GM23248 (cell line): Measurements from ENCODE around the gene LRCOL1. TPM values are rescaled to one million over a fixed set of nuclear protein-coding genes. Genes with fewer than 3 reads are reported as not detected.

Experiments used
- DNase-seq: peaks from one replicate; pipeline ENCODE4 v3.0.0-alpha.2; 2015
- H2AFZ ChIP-seq: fragments of 200-600 bp; sonication (generic); 2 replicates; pipeline ENCODE4 v1.6.1; 2016; ENCODE audit warnings: antibody characterized with exemption
- H3F3A ChIP-seq: fragments of 200-600 bp; sonication (generic); 2 replicates; pipeline ENCODE4 v1.6.1; 2016; ENCODE audit warnings: mild to moderate bottlenecking, antibody characterized with exemption, mixed run types; ENCODE audit not compliant: insufficient read depth
- H3K27ac ChIP-seq: fragments of 200-600 bp; sonication (generic); 2 replicates; pipeline ENCODE4 v1.5.1; 2016; ENCODE audit warnings: mild to moderate bottlenecking
- H3K27me3 ChIP-seq: fragments of 200-600 bp; sonication (generic); replicated peaks from 2 replicates; pipeline ENCODE4 v1.6.1; 2016; ENCODE audit warnings: mild to moderate bottlenecking; ENCODE audit not compliant: insufficient read depth
- H3K36me3 ChIP-seq: fragments of 200-600 bp; sonication (generic); 2 replicates; pipeline ENCODE4 v1.6.1; 2016; ENCODE audit warnings: low read depth, mild to moderate bottlenecking
- H3K4me1 ChIP-seq: fragments of 200-600 bp; sonication (generic); 2 replicates; pipeline ENCODE4 v1.6.1; 2016; ENCODE audit warnings: mild to moderate bottlenecking; ENCODE audit not compliant: insufficient read depth
- H3K4me2 ChIP-seq: fragments of 200-600 bp; sonication (generic); one replicate; pipeline ENCODE4 v1.6.1; 2016; ENCODE audit warnings: mild to moderate bottlenecking; ENCODE audit not compliant: unreplicated experiment
- H3K4me3 ChIP-seq: fragments of 200-600 bp; sonication (generic); 2 replicates; pipeline ENCODE4 v1.5.1; 2016; ENCODE audit warnings: mild to moderate bottlenecking
- H3K79me2 ChIP-seq: fragments of 200-600 bp; sonication (generic); 2 replicates; pipeline ENCODE4 v1.6.1; 2016; ENCODE audit warnings: mild to moderate bottlenecking; ENCODE audit not compliant: insufficient read depth
- H3K9ac ChIP-seq: fragments of 200-600 bp; sonication (generic); 2 replicates; pipeline ENCODE4 v1.6.1; 2016; ENCODE audit warnings: mild to moderate bottlenecking
- H3K9me2 ChIP-seq: fragments of 200-600 bp; sonication (generic); 2 replicates; pipeline ENCODE4 v1.6.1; 2016; ENCODE audit warnings: mixed run types, mild to moderate bottlenecking, moderate library complexity; ENCODE audit not compliant: insufficient read depth
- H3K9me3 ChIP-seq: fragments of 200-600 bp; sonication (generic); one replicate; pipeline ENCODE4 v1.6.1; 2017; ENCODE audit warnings: low read depth
- H4K20me1 ChIP-seq: fragments of 200-600 bp; sonication (generic); 2 replicates; pipeline ENCODE4 v1.6.0; 2016; ENCODE audit not compliant: insufficient read depth
- EZH2 ChIP-seq: fragments of 200-600 bp; sonication (generic); IDR thresholded peaks from 2 replicates; pipeline ENCODE4 v1.6.1; 2018; ENCODE audit warnings: antibody characterized with exemption, mild to moderate bottlenecking; ENCODE audit not compliant: insufficient read depth, poor library complexity, severe bottlenecking
- EZH2phosphoT487 ChIP-seq: fragments of 200-600 bp; sonication (generic); IDR thresholded peaks from 2 replicates; pipeline ENCODE4 v1.6.1; 2018; ENCODE audit warnings: antibody characterized with exemption, moderate library complexity, mild to moderate bottlenecking, low read depth; ENCODE audit not compliant: insufficient read depth
- WGBS, 2 experiments: methylation state at CpG; one replicate each; pipeline ENCODE4 v1.1.6; 2015 to 2017; ENCODE audit warnings: low lambda C conversion rate in 2 of 2, low coverage in 1 of 2; ENCODE audit errors: missing lambda C conversion rate in 2 of 2; 5-methylcytosine and 5-hydroxymethylcytosine counted together
- in situ Hi-C: fragments of 300-500 bp; cut with MboI; formaldehyde crosslinking; loops from 2 replicates; pipeline ENCODE4 v1.15.0; 2020
- polyA plus RNA-seq: library from polyadenylated mRNA; unstranded; fragments of >200 nt; fragmentation: Nextera tagmentation; extraction: Ambion mirVana; gene quantifications from 2 replicates; pipeline ENCODE4 v1.2.1, GENCODE V29; 2016
- total RNA-seq: library from RNA; depleted of rRNA; stranded (reverse); fragments of >200 nt; shearing (Covaris generic); gene quantifications from 2 replicates; pipeline ENCODE4 v1.2.3, GENCODE V29; 2014

Gene LRCOL1
- total and polyA plus RNA-seq, 2 experiments from 2014 or later, result not detected

DNA sequence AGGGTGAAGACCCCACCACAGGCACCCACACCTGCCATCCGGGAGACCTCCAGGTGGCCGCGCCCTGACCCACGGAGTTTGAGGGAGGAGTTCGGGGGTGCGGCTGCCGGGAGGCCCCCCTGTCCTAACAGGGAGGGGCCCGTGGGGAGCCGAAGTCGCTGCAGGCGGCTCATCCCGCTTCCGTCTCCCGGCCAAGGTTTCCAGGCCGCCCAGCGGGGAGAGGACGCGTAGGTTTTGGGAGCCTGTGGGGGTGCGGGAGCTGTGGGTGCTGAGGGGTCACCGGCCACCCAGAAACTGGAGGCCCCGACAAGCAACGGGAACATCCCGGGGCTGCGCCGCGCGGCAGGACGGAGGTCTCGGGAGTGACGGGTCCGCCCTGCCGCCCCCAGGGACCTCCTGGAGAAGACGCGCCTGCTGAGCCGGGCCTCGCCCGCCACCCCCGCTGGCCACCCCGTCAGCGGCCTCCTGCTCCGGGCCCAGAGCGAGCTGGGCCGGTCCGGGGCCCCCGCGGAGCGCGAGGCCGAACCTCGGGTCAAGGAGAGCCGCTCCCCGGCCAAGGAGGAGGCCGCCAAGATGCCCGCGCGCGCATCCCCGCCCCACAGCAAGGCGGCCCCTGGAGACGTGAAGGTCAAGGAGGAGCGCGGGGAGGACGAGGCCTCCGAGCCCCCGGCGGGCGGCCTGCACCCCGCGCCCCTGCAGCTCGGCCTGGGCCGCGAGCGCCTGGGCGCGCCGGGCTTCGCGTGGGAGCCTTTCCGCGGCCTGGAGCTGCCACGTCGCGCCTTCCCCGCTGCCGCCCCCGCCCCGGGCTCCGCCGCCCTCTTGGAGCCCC, 27.6 kb downstream of the LRCOL1 start:
- H3K27me3 ChIP-seq, result no peaks in the 10 kb centered on the region
- TF ChIP-seq EZH2 (no peak), EZH2phosphoT487 (no peak)
- no peak overlapping the region for H3K27ac ChIP-seq
- no peak overlapping the region for H3K4me2 ChIP-seq
- H2AFZ ChIP-seq, result no peak overlapping the region
- DNase-seq, result no peak
- H3K9ac ChIP-seq, result no peak overlapping the region
- no peaks in the 10 kb centered on the region for H3F3A ChIP-seq
- H3K9me3 ChIP-seq, result no peaks in the 10 kb centered on the region
- H3K4me3 ChIP-seq, result no peak overlapping the region
- H3K4me1 ChIP-seq, result no peaks in the 10 kb centered on the region
- no peaks in the 10 kb centered on the region for H4K20me1 ChIP-seq
- in situ Hi-C loops, result no loop called here
- no peaks in the 10 kb centered on the region for H3K9me2 ChIP-seq
- WGBS, 2 experiments, result 91 to 95% methylated on average over 32 to 88 of the region's 89 CpGs
- H3K79me2 ChIP-seq, result no peaks in the 10 kb centered on the region
- no peaks in the 10 kb centered on the region for H3K36me3 ChIP-seq

DNA sequence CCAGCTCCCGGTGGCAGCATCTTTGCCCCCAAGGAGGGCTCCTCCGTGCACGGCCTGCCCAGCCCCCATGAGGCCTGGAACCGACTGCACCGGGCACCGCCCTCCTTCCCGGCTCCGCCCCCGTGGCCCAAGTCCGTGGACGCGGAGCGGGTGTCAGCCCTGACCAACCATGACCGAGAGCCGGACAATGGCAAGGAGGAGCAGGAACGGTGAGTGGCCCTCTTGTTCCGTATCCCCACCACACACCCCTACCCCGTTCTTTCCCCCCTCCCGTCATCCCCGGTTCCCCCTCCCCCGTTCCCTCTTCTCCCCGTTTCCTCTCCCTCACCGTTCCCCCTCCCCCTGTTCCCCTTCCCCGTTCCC, 28.3 kb downstream of the LRCOL1 start:
- in situ Hi-C loops, result no loop called here
- WGBS, 2 experiments, result 78 to 85% methylated on average over 8 to 24 of the region's 24 CpGs
- no peaks in the 10 kb centered on the region for H4K20me1 ChIP-seq
- no peak for TF ChIP-seq EZH2phosphoT487
- no peak for TF ChIP-seq EZH2
- no peak overlapping the region for H3K9ac ChIP-seq
- H3K9me2 ChIP-seq, result no peaks in the 10 kb centered on the region
- no peaks in the 10 kb centered on the region for H3K9me3 ChIP-seq
- H3F3A ChIP-seq, result no peaks in the 10 kb centered on the region
- no peaks in the 10 kb centered on the region for H3K27me3 ChIP-seq
- H3K36me3 ChIP-seq, result no peaks in the 10 kb centered on the region
- no peak overlapping the region for H3K4me2 ChIP-seq
- no peak overlapping the region for H2AFZ ChIP-seq
- no peak for DNase-seq
- H3K4me1 ChIP-seq, result no peaks in the 10 kb centered on the region
- no peak overlapping the region for H3K4me3 ChIP-seq
- H3K79me2 ChIP-seq, result no peaks in the 10 kb centered on the region
- no peak overlapping the region for H3K27ac ChIP-seq

GRCh38 chr12:132581348-132582057, 28.9 kb downstream of the LRCOL1 start:
- Histone ChIP-seq H3K27me3 (no peaks in the 10 kb centered on the region), H3K4me3 (no peak overlapping the region), H3K9ac (no peak overlapping the region), H3K9me2 (no peaks in the 10 kb centered on the region), H3K79me2 (no peaks in the 10 kb centered on the region), H3K36me3 (no peaks in the 10 kb centered on the region), H2AFZ (no peak overlapping the region), H3K9me3 (no peaks in the 10 kb centered on the region), H4K20me1 (no peaks in the 10 kb centered on the region), H3K4me1 (no peaks in the 10 kb centered on the region), H3K27ac (no peak overlapping the region), H3F3A (no peaks in the 10 kb centered on the region), H3K4me2 (no peak overlapping the region)
- 80 to 95% methylated on average over 11 to 13 of the region's 17 CpGs for WGBS, 2 experiments
- no peak for TF ChIP-seq EZH2phosphoT487
- TF ChIP-seq EZH2, result no peak
- in situ Hi-C loops, result no loop called here
- DNase-seq, result no peak

- Histone ChIP-seq H3K9ac (no peak overlapping the region), H3K4me1 (no peaks in the 10 kb centered on the region), H3K79me2 (no peaks in the 10 kb centered on the region), H3K9me3 (no peaks in the 10 kb centered on the region), H3K27me3 (no peaks in the 10 kb centered on the region), H3K27ac (no peak overlapping the region), H4K20me1 (no peaks in the 10 kb centered on the region), H3K9me2 (no peaks in the 10 kb centered on the region), H3K36me3 (no peaks in the 10 kb centered on the region), H3K4me3 (no peak overlapping the region), H3F3A (no peaks in the 10 kb centered on the region), H2AFZ (no peak overlapping the region), H3K4me2 (no peak overlapping the region)
- TF ChIP-seq EZH2phosphoT487, result no peak
- TF ChIP-seq EZH2, result no peak
- no peak for DNase-seq
- in situ Hi-C loops, result no loop called here
- 94 to 97% methylated on average over 12 of the region's 12 CpGs for WGBS, 2 experiments
Observed at GRCh38 chr12:132580701-132581292, 29.6 kb downstream of the LRCOL1 start.
